NB4 (cell line): ENCODE data around the gene SLC9B1.
A peak's percentile ranks its signal among the peaks of the same experiment; 100 is the strongest.
"Not testable (repeated sequence)": the region's sequence is repeated elsewhere in the genome, so short reads cannot be mapped to it uniquely, and the experiment has no call there.

Experiments
- DNase-seq: peaks from one replicate; pipeline ENCODE4 v3.0.0; 2010; ENCODE audit warnings: low read depth
- H3K4me3 ChIP-seq: one replicate; pipeline ENCODE4 v1.5.1; 2011; ENCODE audit warnings: mild to moderate bottlenecking, low read depth, low read length, moderate library complexity
- MYC ChIP-seq: IDR thresholded peaks from 2 replicates; pipeline ENCODE4 v1.6.1; 2011; ENCODE audit warnings: low read depth, low read length
- POLR2A ChIP-seq: IDR thresholded peaks from 2 replicates; pipeline ENCODE4 v1.6.1; 2011; ENCODE audit warnings: mild to moderate bottlenecking; ENCODE audit not compliant: insufficient read length; ENCODE audit errors: extremely low read depth
- TF ChIP-seq, protein P1 (sequence below): IDR thresholded peaks from 2 replicates; pipeline ENCODE4 v1.6.1; 2011; ENCODE audit warnings: low read depth, low read length
- TF ChIP-seq, protein P2 (sequence below): IDR thresholded peaks from one replicate; pipeline ENCODE4 v1.5.1; 2012; ENCODE audit warnings: low read depth, low read length

SLC9B1 gene

DNA sequence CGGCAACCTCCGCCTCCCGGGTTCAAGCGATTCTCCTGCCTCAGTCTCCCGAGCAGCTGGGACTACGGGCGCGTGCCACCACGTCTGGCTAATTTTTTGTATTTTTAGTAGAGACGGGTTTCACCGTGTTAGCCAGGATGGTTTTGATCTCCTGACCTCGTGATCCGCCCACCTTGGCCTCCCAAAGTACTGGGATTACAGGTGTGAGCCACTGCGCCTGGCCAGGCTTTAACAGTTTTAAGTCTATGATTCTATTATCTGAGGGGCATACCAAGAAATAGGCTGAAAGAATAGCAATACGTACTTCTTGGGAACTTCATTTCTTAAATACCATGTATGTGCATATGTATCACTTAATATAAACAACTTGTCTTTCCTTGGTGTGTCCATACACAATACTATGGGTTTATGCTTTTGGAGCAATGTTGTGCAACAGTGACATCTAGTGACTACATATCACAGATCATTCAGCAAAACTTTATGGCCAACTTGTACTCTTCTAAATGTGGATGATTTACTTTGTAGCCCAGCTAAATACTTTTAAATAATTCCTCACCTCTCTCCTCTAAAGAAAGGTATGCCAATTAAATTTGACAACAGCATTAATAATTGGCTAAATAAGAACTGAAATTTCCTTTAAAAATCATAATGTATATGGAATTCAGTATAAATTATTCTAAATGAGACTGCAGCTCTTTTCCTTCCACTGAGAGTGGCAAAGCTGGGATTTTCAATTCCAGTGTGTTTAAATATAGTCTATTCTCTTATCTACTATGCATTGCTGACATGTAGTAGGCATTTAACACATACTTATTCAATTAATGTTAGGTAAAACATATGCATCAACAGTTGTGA lies 10.4 kb downstream of the SLC9B1 start:
- TF ChIP-seq, protein P1, sequence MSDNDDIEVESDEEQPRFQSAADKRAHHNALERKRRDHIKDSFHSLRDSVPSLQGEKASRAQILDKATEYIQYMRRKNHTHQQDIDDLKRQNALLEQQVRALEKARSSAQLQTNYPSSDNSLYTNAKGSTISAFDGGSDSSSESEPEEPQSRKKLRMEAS = no peak
- TF ChIP-seq, protein P2, sequence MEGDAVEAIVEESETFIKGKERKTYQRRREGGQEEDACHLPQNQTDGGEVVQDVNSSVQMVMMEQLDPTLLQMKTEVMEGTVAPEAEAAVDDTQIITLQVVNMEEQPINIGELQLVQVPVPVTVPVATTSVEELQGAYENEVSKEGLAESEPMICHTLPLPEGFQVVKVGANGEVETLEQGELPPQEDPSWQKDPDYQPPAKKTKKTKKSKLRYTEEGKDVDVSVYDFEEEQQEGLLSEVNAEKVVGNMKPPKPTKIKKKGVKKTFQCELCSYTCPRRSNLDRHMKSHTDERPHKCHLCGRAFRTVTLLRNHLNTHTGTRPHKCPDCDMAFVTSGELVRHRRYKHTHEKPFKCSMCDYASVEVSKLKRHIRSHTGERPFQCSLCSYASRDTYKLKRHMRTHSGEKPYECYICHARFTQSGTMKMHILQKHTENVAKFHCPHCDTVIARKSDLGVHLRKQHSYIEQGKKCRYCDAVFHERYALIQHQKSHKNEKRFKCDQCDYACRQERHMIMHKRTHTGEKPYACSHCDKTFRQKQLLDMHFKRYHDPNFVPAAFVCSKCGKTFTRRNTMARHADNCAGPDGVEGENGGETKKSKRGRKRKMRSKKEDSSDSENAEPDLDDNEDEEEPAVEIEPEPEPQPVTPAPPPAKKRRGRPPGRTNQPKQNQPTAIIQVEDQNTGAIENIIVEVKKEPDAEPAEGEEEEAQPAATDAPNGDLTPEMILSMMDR = peak; percentile 41
- peak; percentile 80 for DNase-seq
- no peak overlapping the region for H3K4me3 ChIP-seq

DNA sequence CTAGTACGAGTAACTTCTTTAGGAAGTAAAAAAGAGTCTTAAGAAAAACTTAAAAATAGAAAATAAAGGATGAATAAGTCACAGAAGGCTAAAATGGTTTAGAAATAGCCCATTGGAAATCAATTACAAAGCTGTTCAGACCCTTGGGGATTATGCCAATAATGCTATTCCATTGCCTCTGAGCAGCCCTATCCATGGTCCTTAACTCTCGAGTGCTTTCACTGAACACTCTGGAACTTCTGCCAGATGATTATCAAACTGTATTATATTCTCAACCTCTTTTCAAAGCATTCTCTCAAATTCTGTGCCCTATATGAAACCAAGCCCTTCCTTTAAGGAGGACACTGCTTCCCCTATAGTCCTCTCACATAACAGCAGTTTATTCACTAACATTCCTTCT lies 17.0 kb downstream of the SLC9B1 start:
- TF ChIP-seq POLR2A (no peak), MYC (no peak)
- TF ChIP-seq, protein P2 = no peak
- TF ChIP-seq, protein P1 = no peak
- no peak for DNase-seq
- H3K4me3 ChIP-seq = no peak overlapping the region

DNA sequence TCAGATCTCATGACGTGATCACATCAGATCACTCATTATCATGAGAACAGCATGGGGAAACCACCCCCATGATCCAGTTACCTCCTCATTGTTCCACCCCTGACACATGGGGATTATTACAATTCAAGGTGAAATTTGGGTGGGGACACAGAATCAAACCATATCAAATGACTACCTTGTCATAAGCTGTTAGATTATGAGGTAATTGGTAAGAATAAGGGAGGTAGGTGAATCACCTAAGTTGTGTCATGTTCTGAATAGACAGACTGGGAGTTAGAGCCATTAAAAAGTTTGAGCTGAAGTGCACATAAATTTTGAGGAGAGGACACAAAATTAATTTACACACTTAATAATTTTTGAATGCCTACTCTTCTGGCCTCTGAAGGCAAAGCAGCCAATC lies 24.7 kb downstream of the SLC9B1 start:
- no peak overlapping the region for H3K4me3 ChIP-seq
- TF ChIP-seq, protein P2 = no peak
- no peak for TF ChIP-seq POLR2A
- TF ChIP-seq, protein P1 = no peak
- TF ChIP-seq MYC = no peak
- DNase-seq = no peak

DNA sequence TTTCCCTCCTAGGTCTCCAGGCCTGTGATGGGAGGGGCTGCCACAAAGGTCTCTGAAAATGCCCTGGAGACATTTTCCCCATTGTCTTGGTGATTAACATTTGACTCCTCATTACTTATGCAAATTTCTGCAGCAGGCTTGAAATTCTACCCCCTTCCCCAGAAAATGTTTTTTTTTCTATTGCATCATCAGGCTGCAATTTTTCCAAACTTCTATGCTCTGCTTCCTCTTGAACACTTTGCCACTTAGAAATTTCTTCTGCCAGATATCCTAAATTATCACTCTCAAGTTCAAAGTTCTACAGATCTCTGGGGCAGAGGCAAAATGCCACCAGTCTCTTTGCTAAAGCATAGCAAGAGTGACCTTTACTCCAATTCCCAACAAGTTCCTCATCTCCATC lies 25.5 kb downstream of the SLC9B1 start:
- not testable (repeated sequence) for DNase-seq, H3K4me3 ChIP-seq

DNA sequence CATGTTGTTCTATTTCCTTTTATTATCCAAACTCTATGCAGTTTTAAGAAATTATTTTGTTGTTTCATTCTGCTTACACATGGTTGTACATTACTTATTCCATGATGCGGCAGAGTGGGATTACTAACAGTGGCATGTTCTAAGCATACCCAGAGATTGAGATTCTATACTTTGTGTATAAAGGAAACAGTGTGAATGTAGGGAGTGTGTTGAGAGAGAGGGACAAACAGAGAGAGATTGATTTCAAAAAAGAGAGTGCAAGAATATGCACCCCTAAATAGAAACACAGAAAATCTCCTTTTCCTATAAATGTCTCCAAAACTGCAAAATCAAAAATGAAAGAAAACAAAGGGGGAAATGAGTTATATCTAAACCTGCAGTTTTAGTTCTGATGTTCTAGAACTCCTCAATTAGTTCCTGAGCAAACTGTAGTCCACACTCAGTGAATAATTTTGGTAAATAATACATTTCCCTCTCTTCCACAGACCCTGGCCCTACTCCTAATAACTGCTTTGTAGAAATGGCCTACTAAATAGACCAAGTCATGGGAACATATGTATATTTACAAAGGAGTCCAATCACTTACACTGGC lies 31.0 kb downstream of the SLC9B1 start:
- TF ChIP-seq, protein P1 = no peak
- TF ChIP-seq, protein P2 = no peak
- TF ChIP-seq POLR2A (no peak), MYC (no peak)
- DNase-seq = no peak
- no peak overlapping the region for H3K4me3 ChIP-seq

DNA sequence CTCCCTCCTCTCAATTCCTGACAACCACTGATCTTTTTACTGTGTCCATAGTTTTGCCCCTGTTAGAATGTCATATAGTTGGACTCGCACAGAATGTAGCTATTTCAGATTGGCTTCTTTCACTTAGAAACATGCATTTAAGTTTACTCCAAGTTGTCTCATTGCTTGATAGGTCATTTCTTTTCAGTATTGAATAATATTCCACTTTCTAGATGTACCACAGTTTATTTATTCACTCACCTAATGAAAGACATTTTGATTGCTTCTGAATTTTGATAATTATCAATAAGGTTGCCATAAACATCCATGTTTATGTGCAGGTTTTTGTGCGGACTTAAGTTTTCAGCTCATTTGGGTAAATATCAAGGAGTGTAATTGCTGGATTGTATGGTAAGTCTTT lies 38.5 kb downstream of the SLC9B1 start:
- no peak for DNase-seq
- H3K4me3 ChIP-seq = no peak overlapping the region
- TF ChIP-seq MYC (no peak), POLR2A (no peak)
- TF ChIP-seq, protein P1 = no peak
- TF ChIP-seq, protein P2 = no peak

DNA sequence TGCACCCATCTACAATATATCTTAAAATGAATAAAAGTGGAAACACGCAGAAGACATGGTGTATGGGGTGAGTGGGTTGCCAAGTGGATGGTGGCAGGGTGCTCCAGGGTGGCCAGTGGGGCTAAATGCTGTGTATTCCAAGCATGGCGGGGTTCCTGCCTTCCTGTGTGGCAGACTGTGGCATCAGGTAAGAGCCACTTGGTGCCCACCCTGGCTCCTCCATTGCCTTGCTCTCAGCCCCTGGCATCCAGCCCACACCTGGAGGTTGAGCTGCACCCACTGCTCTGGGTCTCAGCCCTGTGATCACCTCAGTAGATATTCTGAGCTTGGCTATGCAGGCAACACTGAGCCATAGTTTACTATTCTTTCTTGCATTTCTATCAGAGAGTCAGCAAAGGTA lies 57.7 kb downstream of the SLC9B1 start:
- not testable (repeated sequence) for DNase-seq, H3K4me3 ChIP-seq
